Measurements from ENCODE around the gene SCARB1.

DNA sequence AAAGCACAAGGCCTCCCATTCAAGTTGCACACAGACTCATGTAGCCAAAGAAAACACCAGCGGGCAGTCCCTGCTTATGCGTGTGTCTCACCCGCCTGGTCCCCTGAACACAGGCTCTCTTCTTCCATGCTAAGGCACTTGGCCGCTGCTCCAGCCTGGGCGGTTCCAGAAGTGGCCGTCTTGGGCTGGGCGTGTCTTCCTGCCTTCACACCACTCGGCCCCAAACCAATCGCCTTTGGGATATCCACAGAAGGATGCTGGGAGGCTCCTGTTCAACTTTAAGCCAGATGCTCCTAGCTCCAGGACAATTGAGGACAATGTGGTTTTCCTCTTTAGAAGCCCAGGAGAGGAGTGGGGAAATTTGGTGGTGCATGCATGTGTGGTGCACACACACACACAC, 2.2 kb downstream of the SCARB1 start:
- TF ChIP-seq EZH2 (IDR thresholded peaks at IDR 0.05; ENCODE audit: insufficient read depth, poor library complexity, severe bottlenecking): no peak
- TF ChIP-seq EZH2phosphoT487 (IDR thresholded peaks at IDR 0.05; ENCODE audit: insufficient read depth, low read depth): no peak
